8988T (cell line): Measurements from ENCODE around the gene IQSEC3.
"Not testable (repeated sequence)": the region's sequence is repeated elsewhere in the genome, so short reads cannot be mapped to it uniquely, and the experiment has no call there.

Experiments
- DNase-seq: peaks from one replicate; pipeline ENCODE4 v3.0.0; 2011

IQSEC3 gene

DNA sequence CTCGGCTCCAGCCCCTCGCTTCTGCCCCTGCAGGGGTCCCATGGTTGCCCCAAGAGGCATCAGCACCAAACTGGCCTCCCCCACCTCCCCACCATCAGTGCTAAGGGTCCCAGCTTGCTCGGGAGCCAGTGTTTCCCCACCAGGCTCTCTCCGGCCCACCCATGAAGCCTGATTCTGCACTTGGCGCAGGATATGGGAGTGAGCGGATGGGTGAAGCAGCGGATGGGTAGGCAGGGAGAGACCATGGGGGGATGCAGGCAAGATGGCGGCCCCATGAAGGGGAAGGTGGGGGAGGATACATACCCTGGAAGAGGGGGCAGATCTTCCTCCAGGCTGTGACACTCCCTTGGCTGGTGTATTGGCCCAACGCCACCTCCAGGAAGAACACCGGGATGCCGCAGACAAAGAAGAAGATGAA is 137.7 kb downstream of the IQSEC3 start:
- no peak for DNase-seq

DNA sequence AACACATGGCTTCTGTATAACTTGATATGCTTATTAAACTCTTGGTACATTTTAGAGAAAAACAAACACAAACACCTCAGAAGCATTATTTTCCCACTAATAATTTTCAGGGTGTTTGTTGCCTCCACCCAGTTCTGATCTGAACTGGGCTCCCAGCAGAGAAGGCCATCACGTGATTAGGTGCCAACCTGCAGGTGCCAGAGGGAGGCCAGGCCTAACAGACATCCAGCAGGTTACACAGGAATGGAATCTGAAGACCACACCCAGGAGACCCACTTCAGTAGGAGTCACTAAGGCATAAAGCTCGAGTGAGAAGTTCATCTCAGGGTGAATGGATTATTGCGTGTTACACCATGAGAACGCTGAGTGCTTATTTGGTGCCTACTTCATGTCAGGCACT is 138.5 kb downstream of the IQSEC3 start:
- DNase-seq: no peak

DNA sequence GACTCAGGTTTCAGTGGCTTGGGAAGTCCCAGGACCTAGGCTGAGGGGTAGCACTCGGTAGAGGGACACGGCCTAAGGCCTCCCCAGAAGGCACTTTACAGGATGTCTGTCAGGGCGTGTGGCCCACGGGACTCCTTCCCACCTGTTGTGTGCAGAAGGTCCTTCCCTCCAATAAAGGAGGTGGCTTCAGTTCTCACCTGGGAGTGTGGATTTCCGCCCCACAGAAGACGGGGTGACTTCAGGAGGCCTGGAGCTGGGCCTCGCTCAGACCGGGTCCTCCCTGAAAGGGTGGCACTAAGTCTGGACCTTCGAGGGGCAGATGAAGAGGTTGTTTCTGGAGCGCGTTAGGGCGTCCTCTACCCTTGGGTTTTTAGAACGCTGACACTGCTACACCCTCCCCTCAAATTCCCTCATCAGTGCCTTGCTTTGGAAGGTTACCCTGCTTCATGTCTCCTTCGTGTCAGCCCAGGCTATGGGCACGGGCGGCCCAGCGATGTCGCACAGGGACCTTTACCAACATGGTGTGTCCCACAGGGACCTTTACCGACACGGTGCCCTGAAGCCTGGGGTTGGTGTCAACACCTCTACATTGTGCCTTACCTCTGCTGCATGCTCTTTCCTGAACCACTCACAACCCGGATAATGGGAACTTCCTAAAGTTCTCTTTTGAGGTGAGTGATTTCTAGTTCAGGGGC is 140.3 kb downstream of the IQSEC3 start:
- DNase-seq: no peak

DNA sequence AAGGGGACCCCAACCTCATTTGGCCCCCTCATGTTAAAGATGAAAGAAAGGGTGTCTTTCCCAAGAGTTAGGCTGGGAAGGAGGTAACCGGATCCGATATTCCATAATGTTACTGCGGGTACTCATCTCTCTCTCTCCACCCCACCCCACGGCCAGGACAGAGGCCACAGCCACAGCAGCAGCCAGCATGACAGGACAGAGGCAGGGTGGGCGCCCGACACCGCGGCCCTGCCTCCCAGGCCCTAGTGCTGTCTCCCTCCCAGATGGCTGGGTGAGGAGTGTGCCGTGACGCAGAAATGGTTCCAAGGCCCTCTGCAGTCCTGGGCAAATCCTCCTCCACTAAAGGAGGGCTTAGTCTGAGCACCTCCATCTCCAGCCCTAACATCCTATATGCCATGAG is 141.2 kb downstream of the IQSEC3 start:
- DNase-seq: no peak

DNA sequence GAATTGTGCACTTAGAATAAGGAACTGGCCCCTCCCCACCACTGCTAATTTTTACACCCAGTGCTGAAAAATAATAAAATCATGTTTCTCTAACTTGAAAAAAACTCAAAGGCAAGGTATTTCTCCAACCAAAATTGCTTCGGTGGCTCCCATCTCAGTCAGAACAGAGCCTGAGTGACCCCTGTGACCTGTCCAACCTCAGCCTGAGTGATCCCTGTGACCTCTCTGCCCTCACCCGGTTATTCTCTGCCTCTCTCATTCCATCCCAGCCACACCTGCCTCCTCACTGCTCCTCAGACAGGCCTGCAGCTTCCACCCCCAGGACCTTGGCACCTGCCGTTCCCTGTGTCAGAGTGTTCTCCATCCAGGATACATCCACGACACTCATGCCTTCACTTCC is 142.2 kb downstream of the IQSEC3 start:
- DNase-seq: no peak

DNA sequence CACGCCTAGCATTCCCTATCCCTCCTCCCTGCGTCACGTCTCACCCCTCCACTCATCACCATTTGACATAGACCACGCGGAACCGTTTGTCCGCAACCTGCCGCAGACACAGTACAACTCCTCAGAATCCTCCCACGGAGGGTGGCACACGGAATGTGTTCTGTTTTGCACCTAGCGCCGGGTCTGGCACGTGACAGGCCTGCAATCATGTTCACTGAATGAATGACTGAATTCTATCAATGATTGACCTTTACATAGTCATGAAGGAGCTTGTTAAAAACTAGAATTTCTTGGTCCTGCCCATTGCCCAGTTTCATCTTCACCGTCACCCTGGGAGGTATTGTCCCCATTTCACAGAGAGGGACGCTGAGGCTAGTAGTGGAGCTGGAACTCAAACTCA is 142.7 kb downstream of the IQSEC3 start:
- no peak for DNase-seq

DNA sequence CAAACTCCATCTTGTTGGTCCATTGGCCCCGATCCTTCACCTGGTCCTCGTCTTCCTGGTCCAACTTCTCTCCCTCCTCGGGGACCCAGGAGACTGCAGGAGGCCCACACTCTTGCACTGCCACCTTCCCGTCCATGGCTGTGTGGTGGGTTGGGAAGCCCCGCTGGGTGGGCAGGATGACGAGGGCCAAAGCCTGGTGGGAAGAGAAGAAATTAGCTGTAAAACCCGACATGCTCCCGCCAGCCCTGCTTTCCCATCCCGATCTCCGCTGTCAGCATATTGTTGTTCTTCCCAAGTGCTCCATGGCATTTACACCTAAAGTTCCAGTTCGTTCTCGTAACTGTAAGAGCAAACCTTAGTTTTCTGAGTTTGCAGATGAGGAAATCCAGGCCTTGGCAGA is 143.3 kb downstream of the IQSEC3 start:
- DNase-seq: no peak

DNA sequence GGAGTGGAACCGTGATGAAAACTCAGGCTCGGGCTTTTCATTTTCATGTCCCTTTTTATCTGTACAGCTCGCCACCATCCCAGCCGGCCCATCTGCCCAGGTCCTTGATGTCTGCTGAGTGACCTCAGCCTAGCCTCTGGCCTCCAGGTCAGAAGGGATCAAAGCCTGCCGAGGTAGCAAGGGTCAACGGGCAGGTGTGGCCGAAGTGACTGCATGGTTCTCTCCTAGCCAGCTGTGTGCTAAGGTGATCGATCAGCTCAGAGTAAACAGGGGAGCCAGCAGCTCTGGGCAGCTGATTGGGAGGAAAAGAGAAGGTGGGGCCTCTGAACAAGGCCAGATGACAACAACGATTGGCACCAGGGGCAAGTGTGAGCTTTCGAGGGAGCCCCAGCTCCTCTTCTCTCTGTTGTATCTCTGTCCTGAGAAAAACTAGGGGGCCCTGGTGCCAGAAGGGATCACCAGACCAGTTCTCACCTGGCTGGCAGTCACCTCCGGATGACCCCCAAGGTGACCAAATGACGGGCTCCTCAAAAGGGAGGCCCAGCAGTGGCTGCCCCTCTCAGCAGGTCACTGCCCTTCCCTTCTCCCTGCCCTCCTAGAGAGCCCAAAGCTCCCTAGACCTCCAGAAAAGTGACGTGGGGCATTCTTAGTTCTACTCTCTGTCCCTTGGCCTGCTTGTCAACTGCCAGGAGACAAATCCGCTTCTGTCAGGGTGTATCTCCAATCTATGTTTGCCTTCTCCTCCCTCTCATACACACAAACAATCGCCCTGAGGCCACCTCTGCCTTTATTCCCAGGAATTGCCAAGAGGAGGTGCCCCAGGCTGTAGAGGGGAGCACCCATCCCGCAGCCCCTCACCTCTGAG is 143.9 kb downstream of the IQSEC3 start:
- DNase-seq: no peak

DNA sequence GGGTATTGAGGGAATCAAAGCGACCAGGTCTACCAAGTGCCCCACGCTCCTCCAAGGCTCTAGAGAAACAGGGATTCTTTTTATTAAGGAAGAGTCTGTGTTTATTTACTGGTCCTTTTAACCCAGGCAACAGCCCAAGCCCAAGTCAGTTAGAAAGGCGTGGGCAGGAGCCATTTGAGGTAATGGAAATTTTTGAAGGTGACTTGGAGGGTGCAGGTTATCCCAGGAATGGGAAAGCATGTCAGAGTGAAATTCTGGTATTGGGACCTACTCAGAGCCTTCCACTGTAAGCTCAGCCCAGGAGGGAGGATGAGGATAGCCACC is 144.5 kb downstream of the IQSEC3 start:
- DNase-seq: no peak

DNA sequence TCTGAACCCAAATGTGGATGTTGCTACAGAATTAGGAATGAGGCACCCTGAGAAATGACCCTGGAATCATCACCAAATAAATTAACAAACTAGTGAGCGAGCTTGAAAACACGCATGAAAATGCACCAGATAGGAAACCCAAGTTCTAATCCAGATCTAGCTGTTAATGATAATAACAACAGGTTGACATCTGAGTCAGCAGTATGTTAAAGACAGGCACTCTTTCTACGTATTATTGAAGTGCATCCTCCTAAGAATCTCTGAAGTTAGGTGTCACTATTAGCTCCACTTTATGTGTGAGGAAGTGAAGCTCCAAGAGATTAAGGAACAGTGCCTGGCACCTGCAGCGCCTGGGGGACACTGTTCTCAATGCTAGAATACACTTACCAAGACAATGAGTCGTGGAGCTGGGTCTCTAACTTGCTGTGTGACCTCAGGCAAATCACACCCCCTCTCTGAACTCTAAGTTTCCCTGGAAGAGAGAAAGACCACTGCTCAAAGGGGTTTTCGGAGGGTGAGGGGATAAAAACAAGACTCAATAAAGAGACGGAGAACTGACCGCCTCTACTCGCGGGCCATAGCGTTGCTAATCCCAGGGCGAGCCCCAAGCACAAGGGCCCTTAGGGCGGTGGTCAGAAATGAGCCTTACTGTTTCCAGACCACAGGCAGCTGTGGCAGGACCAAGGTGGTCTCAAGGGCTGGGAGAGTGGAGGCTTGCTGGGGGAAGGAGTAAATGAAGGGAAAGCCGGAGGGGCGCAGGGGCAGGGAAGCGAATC is 145.3 kb downstream of the IQSEC3 start:
- no peak for DNase-seq

DNA sequence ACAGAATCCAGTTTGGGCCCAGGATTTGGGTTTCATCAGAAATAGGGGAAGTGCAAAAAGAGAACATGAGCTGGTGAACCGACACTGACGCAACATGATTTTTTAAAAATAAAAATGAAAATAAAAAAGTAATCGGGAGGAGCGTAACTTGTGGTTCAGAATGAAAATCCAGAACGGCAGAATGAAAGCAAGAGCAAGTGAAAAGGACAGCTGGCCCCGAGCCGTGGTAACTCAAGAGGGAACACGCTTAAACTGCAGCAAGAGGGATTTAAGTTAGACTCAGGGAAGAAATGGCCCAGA is 145.8 kb downstream of the IQSEC3 start:
- no peak for DNase-seq

DNA sequence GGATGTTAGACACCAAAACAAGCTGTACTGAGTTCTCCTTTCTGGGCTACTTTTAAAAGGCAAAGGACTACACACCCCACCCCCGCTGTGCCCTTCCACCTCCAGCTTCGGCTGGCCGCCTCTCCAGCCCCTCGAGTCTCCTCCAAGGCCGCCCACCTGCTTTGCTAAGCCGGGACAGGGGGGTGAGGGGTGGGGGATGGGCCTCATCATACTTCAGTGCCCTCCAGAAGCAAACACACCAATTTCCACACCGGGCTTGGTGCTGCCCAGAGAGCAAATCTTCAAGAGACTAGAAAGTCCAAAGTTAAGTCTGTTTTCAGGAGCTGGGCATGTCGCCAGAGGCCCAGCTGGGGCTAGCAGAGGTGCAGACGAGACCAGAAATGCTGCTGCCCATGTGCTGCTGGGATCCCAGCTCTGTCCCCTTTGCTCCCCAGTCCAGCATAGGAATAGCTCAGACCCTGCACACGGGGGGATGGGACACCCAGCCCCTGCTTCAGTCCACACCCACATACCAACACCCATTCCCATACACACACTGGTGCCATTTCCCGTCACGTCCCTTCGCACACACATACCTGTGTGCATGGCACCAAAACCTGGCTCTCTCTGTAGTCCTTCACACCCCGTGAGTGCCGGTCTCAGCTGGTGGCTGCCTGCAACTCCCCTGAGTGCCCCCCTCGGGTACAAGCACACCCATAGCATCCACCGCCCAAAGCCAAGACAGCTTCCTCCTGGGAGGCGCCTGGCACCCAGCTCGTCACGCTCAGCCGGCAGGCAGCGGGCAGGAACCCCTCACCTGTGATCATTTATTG is 146.4 kb downstream of the IQSEC3 start:
- DNase-seq: no peak

DNA sequence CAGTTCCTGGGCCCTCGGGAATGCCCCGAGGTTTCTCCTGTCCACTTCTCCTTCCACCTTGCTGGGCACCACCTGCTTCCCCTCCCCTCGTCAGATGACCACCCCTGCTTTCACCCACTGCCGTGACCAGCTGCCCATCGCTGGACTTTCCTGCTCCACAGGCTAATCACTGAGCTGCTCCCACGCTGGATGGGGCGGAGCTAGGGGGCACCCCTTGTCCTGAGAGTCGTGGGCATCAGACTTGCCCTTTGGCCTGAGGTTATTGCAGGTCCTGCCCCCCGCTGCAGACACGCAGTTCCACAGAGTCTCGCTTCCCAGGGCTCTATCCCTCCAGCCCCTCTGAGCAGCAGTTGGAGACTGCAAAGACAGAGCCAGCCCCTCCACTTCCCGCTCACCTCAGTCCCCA is 147.0 kb downstream of the IQSEC3 start:
- DNase-seq: no peak

DNA sequence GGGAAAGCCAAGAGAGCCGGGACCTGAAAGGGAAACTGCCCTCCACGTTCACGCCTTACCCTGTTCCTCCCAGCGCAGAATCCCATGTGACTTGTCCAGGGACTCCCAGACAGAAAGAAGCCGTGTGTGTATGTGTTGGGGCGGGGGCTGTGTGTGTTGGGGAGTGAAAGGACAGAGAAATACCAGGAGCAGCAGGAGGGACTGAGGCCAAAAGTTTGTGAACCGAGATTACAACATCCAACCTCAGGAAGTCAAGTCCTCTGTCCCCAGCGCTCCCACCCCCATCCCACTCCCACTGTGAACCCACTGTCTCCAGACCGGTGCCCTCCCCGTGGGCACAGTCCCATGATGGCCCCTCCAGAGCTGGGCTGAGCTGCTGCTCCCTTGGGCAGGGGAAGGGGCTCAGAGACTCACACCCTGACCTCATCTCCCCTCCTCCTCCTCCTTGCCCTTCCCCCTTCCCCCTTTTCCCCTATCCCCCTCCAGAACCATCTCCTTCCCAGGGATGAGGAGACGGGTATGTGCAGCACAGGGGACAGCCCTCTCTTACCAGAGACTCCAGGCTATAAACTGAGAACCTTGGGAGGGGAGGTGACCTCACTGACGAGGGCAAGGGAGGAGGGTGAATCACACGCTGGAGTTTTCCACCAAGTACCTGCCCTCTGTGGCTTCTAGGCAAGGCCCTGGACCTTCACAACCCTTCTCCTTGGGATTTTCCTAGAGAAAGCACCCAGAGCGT is 147.6 kb downstream of the IQSEC3 start, which contains the start of gene SLC6A12:
Gene SLC6A12, minus strand, starts transcription at position 155 of the 739 bp plus-strand sequence. CDS start 4,171 bp downstream, outside the sequence.
- DNase-seq: no peak

DNA sequence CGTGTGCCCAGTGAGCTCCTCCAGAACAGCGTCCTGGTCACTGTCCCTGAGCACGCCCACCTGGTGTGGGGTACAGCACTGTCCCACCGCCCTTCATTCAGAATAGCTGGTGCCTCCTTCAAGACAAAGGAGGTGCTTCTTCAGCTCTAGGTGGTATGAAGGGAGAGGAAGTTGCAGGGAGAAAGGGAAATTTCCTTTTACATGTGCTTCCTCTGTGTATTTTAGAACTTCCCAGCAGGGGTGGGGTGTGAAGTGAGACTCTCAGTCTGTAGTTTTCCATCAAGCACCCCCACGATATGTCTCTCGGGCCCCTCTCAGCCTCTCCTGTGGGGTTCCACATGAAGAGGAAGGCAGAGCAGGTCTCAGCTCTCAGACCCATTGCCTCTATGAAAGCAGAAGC is 148.5 kb downstream of the IQSEC3 start:
- DNase-seq: no peak

DNA sequence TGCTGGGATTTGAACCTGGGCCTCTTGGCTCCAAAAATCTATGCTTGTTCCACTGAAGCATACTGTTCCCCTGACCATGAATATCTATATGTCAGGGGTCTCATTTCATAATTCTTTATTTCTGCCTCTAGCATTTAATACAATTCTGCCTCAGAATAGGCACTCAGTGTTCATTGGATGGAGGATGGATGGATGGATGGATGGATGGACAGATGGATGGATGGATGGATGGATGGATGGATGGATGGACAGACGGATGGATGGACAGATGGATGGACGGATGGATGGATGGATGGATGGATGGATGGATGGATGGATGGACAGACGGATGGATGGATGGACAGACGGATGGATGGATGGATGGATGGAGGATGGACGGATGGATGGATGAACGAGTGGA is 150.5 kb downstream of the IQSEC3 start:
- DNase-seq: not testable (repeated sequence)

DNA sequence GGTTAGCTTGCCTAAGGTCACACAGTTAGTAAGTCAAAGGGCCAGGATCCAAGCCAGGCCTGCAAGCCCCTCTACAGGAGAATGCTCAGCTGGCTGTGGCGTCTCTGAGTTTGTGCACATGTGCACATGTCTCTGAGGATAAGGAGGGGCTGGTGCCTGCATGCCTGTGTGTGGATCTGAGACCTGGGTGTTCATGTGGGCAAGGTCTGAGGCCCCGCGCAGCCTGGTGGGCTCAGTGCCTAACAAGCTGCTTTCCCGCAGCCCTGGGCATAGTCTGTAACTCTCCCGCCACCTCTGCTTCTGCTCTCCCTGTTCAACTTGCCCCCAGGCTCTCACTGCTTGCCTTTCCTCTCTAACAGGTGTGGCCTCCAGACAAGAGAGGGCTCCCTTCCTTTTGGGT is 151.7 kb downstream of the IQSEC3 start:
- no peak for DNase-seq

DNA sequence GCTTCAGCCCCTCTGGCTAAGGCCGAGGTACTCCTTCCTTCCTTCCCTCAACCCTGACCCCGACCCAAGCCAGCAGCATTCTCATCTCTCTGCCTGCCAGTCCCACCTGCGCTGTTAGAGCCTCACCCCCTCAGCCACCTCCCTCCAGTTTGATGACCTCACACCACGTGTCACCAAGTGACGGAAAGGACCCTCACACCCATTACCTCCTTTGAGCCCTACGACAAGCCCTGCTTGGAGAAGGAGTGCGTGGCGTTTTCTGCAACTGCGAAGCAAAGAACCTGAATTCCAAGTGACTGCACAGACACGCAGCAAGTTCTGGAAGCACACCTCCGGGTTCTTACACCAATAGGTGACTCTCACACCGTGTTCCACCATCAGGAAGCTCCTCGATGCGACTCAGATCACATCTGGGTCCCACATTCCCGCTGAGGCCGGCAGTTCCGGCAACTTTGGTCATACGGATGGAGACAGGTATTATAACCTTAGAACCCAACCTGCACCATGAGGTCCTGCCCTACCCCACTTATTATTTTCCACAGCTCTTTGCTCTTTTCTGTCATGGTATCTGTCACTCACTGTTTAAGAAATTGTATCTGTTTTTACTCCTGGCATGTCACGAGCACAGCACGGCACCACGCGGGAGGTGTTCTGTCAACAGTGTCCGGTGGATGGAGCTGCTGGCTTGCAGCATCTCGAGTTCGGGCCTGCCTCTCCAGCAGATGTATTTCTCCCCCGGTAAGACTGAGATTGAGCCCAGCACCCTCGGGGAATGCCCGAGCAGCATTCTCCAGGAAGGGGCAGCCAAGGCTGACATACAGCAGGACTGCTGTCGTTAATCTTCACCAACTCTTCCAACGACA is 152.4 kb downstream of the IQSEC3 start:
- no peak for DNase-seq

DNA sequence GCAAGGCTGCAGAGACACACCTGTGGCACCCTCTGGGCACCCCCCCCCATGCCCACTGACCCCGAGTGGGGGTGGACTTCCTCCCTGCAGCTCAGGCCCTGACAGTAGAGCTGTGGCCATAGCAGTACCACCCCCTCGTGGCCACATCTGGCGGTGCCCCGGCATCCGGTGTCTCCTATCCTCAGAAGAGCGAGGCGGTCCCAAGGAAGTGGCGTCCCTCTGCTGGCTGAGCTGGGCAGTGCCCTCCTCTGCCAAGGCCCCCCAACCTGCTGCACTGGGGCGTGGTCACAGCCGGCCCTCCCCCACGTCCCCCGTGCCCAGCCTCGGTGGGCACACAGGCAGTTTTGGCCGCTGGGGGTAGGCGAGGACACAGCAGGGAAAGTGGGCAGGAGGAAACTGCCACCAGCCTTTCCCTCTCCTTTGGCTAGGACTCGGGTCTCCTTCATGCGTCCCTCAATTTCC is 153.4 kb downstream of the IQSEC3 start:
- peak; percentile 74 for DNase-seq

DNA sequence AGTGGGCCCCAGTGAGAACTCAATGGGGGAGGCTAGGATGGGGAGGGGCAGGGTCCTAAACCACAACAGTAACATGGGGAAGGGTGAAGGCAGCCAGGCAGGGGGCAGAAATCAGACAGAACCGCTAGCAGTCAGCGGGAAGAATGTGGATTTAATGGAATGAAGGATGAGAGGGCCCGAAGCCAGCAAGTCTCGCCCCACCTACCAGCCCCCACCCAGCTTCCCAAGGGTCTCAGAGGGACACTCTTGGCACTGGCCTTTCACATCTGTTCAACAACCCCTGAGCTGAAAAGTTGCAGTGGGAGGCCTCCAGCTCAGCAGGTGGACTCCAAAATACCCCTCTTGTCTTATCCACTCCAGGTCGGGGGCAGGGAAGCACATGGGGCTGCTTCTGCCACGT is 153.9 kb downstream of the IQSEC3 start:
- no peak for DNase-seq

DNA sequence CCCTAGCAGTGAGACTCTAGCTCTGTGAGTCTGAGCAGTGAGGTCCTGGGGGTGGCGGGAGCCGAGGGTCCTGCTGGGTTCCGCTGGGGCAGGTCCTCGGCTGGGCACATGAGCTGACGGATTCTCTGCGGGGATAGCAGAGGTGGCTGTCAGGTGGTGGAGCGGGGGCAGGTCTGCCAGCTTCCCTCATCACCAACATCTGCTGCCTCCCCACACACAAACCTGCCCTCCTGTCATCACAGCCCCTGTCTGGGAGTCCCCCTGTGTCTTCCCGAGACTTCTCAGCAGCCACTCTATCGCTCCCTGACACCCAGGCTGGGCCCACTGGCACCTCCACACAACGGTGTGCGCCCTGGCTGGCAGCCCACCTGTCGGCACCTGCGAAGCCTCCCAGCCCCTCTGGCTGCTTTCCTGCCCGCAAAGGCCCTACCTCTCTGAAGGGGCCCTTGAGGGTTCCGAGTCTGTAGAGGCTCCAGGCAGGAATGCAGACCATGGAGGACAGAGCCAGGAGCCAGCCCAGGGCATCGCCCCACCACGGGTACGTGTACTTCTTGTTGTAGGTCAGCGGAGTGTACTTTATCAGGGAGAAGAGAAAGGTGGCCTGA is 154.5 kb downstream of the IQSEC3 start:
- DNase-seq: no peak
